Calu3 (cell line): ENCODE data around the gene YAE1. TPM values are rescaled to one million over a fixed set of nuclear protein-coding genes. Genes with fewer than 3 reads are reported as not detected.

Experiments
- Bru-seq: library from RNA; stranded (reverse); fragments of 400-500 nt; gene quantifications from one replicate; lab custom pipeline; 2021; lab: Mats Ljungman, UMichigan
- BruChase-seq, 2 experiments: library from RNA; stranded (reverse); fragments of 400-500 nt; gene quantifications; one replicate each; lab custom pipeline; 2021; lab: Mats Ljungman, UMichigan
- BruUV-seq: library from RNA; stranded (reverse); fragments of 400-500 nt; replicated peaks from 2 replicates; lab custom pipeline; 2021; lab: Mats Ljungman, UMichigan
- CTCF ChIA-PET: fragments of 300-600 bp; sonication (Branson Sonifier 250); formaldehyde crosslinking; loops from one replicate; lab custom pipeline; 2022; ENCODE audit warnings: antibody characterized with exemption; lab: Charles Lee
- DNase-seq: peaks from one replicate; pipeline ENCODE4 v3.0.0; 2022
- H3K27ac Mint-ChIP-seq: one replicate; pipeline ENCODE4 v1.8.0; 2022; ENCODE audit warnings: mixed read lengths; ENCODE audit not compliant: unreplicated experiment
- H3K27me3 Mint-ChIP-seq: one replicate; pipeline ENCODE4 v1.8.0; 2022; ENCODE audit warnings: mixed read lengths; ENCODE audit not compliant: unreplicated experiment
- H3K36me3 Mint-ChIP-seq: one replicate; pipeline ENCODE4 v1.8.0; 2022; ENCODE audit warnings: mild to moderate bottlenecking, moderate library complexity, mixed read lengths; ENCODE audit not compliant: insufficient read depth, unreplicated experiment
- H3K4me1 Mint-ChIP-seq: one replicate; pipeline ENCODE4 v1.8.0; 2022; ENCODE audit warnings: mild to moderate bottlenecking, low read depth, mixed read lengths; ENCODE audit not compliant: unreplicated experiment
- H3K4me3 Mint-ChIP-seq: one replicate; pipeline ENCODE4 v1.8.0; 2022; ENCODE audit warnings: mild to moderate bottlenecking, low read depth, moderate library complexity, mixed read lengths; ENCODE audit not compliant: unreplicated experiment
- H3K9me3 Mint-ChIP-seq: one replicate; pipeline ENCODE4 v1.8.0; 2022; ENCODE audit warnings: low read depth, mixed read lengths; ENCODE audit not compliant: unreplicated experiment
- CTCF ChIP-seq: fragments of 200-600 bp; IDR thresholded peaks from one replicate; pipeline ENCODE4 v1.8.0; 2022; ENCODE audit warnings: antibody characterized with exemption; ENCODE audit not compliant: unreplicated experiment
- intact Hi-C: fragments of 100-400 bp; cut with micrococcal nuclease; formaldehyde crosslinking; loops from one replicate; pipeline ENCODE4 v1.10.0; 2022; ENCODE audit not compliant: unreplicated experiment
- long read RNA-seq: library from polyadenylated mRNA; stranded (forward); transcript quantifications from one replicate; pipeline ENCODE4 v2.0.0, GENCODE V29; 2022
- total RNA-seq: library from RNA; stranded (reverse); gene quantifications from 2 replicates; pipeline ENCODE4 v1.2.3, GENCODE V29; 2022

The YAE1 gene
- total RNA-seq (37.0 and 39.2 TPM in 2 replicates), Bru-seq, nascent RNA (percentile 62 among the genes with signal in this experiment), BruChase-seq, experiment 1, labeled RNA remaining after a 6-hour chase (percentile 57 among the genes with signal in this experiment), BruChase-seq, experiment 2, labeled RNA remaining after a 2-hour chase (percentile 59 among the genes with signal in this experiment)
- long read RNA-seq, transcript YAE1-205 (2 exons, 660 nt) = minor isoform, 6 of 56 reads
- long read RNA-seq, transcript YAE1-201 (3 exons, 899 nt) = major isoform, 42 of 56 reads
- long read RNA-seq, partial matches to known transcripts = 2 of 56 reads
- long read RNA-seq, other reads (novel, unspliced or antisense) = 1 of 56 reads

- Mint-ChIP-seq H3K4me1 (peaks cover 6% of the 10 kb centered on the region), H3K9me3 (no peaks in the 10 kb centered on the region), H3K27ac (peak within 1 kb of the TSS; percentile 75), H3K36me3 (peaks cover 19% of the 10 kb centered on the region), H3K27me3 (no peaks in the 10 kb centered on the region), H3K4me3 (peak within 1 kb of the TSS; percentile 88)
- no peak for TF ChIP-seq CTCF
- peak; percentile 90 for DNase-seq
- intact Hi-C loops = no loop called here
- BruUV-seq = no TSS peak
- CTCF ChIA-PET = interaction anchor here (0.6 to 1.6 kb wide), 5 partner anchors 13 to 790 kb away, joined by 3 to 7 read pairs (median 3); no protein-coding TSS in a partner anchor
These were observed at the start of gene YAE1 for GRCh38 chr7:39566023-39566921. Gene YAE1, plus strand, starts transcription at chr7:39566404. Its CDS starts 15 bp downstream, at chr7:39566419.

DNA sequence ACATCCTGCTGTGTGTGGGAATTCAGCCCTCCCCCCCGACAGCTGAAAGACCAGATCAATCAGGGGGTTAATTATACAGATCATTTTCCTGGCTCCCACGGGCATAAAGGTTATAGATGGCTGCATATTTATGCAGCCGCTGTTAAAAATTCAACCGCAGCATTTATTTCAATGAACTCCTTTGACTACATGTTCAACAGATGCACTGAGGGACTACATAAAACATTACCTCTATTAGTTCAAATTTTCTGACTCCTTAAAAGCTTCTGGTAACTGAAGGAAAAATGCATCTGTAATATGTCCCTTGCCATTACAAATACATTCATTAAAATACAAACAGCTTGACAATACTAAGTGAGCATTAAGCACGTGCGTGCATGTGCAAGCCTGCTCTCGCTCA is 49.7 kb upstream of the YAE1 start:
- intact Hi-C loops = no loop called here
- Mint-ChIP-seq H3K36me3 (no peaks in the 10 kb centered on the region), H3K4me1 (no peaks in the 10 kb centered on the region), H3K27ac (no peak overlapping the region), H3K27me3 (peaks cover 7% of the 10 kb centered on the region), H3K9me3 (no peaks in the 10 kb centered on the region), H3K4me3 (no peak overlapping the region)
- DNase-seq = no peak
- TF ChIP-seq CTCF = no peak
- CTCF ChIA-PET = no interaction called here
- BruUV-seq = no TSS peak

DNA sequence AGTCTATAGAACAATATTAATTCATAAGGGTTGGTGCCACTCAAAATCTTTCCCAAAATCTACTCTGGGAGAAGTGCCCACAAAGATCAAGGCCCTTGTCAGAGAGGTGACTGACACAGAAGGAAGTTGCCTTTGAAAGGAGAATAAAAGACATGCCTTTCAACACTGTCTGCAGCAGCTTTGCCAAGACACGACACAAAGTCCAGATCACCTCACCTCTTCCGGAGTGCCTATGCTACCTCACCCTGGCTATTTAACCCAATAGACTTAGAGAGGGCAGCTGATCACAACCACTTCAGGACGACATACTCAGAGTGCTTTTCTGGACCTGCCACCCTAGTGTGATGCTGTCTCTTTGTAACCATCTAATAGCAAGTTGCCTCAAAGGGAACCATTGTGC is 49.0 kb upstream of the YAE1 start:
- no TSS peak for BruUV-seq
- intact Hi-C loops = no loop called here
- no peak for DNase-seq
- no peak for TF ChIP-seq CTCF
- no peaks in the 10 kb centered on the region for H3K4me1 Mint-ChIP-seq
- CTCF ChIA-PET = interaction anchor here (0.5 kb wide), 1 partner anchor 747 kb away, joined by 5 read pairs; no protein-coding TSS in a partner anchor
- H3K27me3 Mint-ChIP-seq = peaks cover 7% of the 10 kb centered on the region
- no peak overlapping the region for H3K27ac Mint-ChIP-seq
- H3K9me3 Mint-ChIP-seq = no peaks in the 10 kb centered on the region
- H3K36me3 Mint-ChIP-seq = no peaks in the 10 kb centered on the region
- no peak overlapping the region for H3K4me3 Mint-ChIP-seq

- intact Hi-C loops = no loop called here
- BruUV-seq = no TSS peak
- DNase-seq = no peak
- Mint-ChIP-seq H3K36me3 (no peaks in the 10 kb centered on the region), H3K27me3 (peaks cover 7% of the 10 kb centered on the region), H3K4me3 (no peak overlapping the region), H3K27ac (no peak overlapping the region), H3K4me1 (peaks cover 3% of the 10 kb centered on the region), H3K9me3 (peaks cover 2% of the 10 kb centered on the region)
- no peak for TF ChIP-seq CTCF
- CTCF ChIA-PET = no interaction called here
These were observed 40.3 kb upstream of the YAE1 start for GRCh38 chr7:39525926-39526325.
